TTC549 (cell line): ENCODE data around the gene GPR137B.
"Not testable (repeated sequence)": the region's sequence is repeated elsewhere in the genome, so short reads cannot be mapped to it uniquely, and the experiment has no call there.

ENCODE experiments used
- FAIRE-seq: peaks from 2 replicates; lab custom pipeline; 2012; peaks lifted over from hg19 to GRCh38; lab: Jason Lieb, UNC

GPR137B gene

GRCh38 chr1:236161755-236162154 is 19.4 kb downstream of the GPR137B start:
- not testable (repeated sequence) for FAIRE-seq

DNA sequence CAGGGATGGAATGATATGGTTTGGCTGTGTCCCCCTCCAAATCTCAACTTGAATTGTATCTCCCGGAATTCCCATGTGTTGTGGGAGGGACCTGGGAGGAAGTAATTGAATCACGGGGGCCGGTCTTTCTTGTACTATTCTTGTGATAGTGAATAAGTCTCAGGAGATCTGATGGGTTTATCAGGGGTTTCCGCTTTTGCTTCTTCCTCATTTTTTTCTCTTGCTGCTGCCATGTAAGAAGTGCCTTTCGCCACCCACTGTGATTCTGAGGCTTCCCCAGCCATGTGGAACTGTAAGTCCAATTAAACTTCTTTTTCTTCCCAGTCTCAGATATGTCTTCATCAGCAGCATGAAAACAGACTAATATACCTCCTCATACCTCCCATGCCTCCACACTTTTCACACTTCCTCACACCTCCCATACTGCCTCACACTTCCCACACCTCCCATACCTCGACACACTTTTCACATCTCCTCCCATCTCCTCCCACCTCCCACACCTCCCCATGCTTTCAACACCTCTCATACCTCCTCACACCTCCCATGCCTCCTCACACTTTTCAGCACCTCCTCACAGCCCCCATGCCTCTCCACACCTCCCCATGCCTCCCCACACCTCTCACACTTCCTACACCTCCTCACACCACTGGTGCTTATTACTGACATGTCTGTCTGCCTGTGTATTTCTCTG is 21.3 kb downstream of the GPR137B start:
- FAIRE-seq = no peak

DNA sequence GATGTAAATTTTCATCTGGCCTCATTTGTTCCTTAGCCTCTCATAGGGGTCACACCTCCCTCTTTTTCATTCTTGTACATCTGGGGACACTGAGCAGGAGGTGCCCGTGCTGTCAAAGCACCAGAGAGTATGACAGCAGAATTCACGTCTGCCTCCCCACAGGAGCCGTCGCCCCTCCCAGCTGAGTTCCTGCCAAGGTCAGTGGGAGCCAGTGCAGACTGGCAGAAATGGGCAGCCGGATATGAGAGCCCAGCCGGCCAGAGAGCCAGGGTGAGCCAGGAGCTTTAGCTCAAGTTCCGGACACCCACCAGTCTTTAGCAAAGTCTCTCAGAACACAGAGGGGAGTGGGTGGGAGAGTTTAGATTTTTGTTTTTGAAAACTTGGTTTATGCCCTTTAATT is 21.9 kb downstream of the GPR137B start:
- no peak for FAIRE-seq

- FAIRE-seq = no peak
These were observed 23.1 kb downstream of the GPR137B start for GRCh38 chr1:236165238-236165981.

DNA sequence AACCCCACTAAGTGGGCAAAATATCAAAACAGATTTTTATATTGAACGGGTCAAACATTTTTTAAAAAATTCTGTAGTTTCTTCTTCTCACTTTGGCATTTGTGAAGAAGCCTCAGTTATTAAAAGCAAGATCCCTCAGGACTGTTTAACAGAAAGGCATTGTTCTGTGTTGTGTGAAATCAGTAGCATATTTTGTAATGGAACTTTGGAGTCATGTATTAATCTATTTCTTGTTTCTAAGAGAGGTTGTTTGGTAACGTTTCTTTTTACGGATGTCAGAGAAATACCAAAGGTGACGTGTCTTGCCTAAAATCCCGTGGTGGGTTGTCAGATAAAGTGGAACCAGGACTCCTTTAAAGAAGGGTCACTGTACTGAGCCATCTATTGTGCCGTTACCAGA is 23.7 kb downstream of the GPR137B start:
- FAIRE-seq = no peak

DNA sequence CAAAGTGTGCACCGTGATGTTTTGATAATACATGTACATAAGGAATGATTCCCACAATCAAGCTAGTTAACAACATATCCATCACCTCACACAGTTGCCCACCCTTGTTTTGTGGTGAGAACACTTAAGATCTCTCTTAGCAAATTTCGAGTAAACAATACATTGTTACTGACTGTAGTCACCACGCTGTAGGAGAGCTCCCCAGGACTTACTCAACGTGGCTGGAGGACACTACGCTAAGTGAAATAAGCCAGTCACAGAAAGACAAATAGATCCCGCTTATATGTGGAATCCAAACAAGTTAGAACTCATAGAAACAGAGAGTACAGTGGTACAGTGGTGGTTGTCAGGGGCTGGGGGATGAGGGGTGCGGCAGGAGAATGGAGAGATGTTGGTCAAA is 24.8 kb downstream of the GPR137B start:
- no peak for FAIRE-seq

DNA sequence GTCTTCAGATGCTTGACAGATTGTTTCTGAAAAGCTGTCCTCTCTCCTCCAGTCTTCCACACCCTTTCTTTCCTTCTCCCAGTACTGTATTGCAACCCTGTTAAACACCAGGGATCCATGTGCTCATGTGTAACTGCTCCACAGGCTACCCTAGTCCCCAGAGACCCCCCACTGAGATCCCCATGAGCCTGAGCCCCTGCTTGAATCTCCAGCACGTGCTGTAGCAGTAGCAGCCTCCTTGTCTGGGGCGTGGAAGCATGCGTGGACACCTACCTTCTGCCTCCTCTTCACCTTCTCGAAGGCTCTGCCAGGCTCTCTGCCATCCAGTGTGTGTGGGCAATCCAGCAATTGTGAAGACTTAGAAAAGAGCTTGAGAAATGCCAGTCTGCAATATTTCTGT is 25.2 kb downstream of the GPR137B start:
- no peak for FAIRE-seq

DNA sequence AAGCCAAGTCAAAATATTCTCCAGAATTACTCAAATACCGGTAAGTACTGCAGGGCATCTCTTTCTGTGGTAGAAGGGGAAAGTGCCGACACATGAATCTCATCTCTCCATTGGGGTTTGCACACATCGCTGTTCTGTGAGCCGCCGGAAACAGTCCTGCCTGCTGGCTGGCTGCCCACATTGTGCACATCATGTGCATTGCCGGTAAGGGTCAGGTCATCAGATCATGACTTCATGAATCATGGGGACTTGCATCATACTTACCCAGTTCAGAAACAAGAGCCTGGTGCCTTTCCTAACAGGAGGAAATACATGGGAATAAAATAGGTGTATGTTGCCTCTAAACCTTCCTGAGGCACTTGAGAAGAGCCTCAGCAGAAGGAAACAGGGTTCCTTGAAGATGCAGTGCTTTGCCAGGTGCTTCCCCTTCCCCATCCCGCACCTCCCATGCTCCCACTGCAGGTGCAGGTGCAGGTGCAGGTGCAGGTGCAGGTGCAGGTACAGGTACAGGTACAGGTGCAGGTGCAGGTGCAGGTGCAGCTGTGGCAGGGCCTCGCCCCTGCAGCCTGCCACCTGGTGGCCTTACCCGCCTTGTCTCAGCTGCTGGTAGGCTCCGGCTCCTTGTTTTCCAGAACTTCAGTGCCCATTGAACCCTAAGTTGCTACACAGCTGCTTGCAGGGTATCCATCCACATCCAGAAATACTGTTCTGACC is 26.5 kb downstream of the GPR137B start:
- no peak for FAIRE-seq

GRCh38 chr1:236172041-236172579 is 29.8 kb downstream of the GPR137B start:
- FAIRE-seq = no peak

- no peak for FAIRE-seq
These were observed 30.9 kb downstream of the GPR137B start for GRCh38 chr1:236173174-236173767.

- FAIRE-seq = no peak
These were observed 33.5 kb downstream of the GPR137B start for GRCh38 chr1:236175642-236176336.

DNA sequence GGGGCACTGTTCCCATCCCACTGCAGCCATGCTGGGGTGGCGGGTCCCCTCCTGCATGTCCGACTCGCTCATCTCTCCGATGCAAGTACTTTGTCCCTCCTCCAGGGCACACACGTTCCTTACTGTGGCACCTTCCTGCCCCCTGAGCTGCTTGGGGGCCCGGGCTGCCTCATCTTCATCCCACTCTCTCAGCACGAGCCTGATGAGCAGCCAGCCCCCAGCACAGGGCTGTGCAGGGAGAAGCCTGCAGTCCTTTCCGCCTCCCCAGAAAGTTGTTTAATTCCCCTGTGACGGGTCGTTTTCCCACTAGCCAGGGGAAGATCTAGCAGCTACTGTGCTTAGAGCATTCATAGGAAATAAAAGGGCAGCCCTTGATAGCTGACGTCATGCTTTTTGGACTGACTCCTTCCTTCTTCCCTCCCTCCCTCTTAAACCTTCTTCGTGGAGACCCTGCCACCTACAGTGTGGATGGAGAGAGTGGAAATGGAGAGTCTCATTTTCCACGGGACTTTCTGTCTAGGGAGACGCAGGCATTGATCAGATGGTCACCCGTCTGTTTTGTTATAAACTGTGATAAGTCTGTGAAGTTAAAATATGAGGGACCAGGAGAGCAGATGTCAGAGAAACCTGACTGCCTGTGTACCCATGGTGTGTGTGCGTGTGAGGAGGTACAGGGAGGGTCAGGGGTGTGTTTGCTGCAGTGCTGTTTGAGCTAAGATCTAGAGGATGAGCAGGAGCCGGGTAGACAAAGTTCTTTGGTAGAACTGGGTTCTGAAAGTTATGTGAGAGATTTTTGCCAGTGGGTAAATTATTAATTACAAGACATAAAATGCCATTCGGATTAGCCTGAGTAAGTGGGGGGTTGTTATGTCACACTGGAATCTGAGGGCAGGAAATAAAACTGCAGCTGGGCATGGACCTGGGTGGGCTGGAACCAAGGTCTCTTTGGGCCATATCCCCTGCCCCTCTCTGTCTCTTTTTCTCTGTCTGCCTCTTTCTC is 34.3 kb downstream of the GPR137B start:
- FAIRE-seq = no peak

GRCh38 chr1:236179634-236180033 is 37.3 kb downstream of the GPR137B start:
- no peak for FAIRE-seq

DNA sequence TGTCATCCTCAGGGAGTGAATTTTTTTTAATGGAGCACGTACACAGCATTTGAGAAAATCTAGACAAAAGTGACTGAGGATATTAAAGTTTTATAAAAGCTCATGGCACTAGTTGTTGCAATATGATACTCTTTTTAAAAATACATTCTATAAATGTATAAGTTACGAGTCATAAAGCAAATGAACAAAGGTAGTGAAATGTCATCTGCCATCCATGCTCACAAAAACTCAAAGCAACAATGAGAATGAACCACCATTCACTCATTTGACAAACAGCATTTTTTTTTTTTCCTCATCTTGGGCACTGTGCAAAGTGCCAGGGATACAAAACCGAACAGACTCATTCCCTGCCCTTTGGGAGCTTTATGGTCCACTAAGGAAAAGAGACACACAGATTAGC is 38.7 kb downstream of the GPR137B start:
- peak; percentile 31 for FAIRE-seq

DNA sequence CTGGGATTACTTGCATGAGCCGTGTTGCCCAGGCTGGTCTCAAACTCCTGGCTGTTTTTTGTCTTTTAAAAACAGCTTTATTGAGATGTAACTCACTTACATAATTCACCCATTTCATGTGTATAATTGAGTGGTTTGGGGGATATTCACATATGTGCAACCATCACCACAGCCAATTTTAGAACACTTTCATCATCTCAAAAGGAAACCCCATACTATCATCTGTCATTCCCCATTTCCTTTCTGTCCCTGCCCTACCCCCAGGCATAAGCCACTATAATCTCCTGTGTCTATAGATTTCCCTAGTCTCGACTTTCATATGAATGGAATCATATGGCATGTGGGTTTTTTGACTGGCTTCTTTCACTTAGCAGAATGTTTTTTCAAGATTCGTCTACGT is 43.3 kb downstream of the GPR137B start:
- no peak for FAIRE-seq

- not testable (repeated sequence) for FAIRE-seq
These were observed 44.1 kb downstream of the GPR137B start for GRCh38 chr1:236186471-236186870.

DNA sequence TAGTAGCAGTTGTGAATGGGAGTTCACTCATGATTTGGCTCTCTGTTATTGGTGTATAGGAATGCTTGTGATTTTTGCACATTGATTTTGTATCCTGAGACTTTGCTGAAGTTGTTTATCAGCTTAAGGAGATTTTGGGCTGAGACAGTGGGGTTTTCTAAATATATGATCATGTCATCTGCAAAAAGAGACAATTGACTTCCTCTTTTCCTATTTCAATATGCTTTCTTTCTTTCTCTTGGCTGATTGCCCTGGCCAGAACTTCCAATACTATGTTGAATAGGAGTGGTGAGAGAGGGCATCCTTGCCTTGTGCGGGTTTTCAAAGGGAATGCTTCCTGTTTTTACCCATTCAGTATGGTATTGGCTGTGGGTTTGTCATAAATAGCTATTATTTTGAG is 45.7 kb downstream of the GPR137B start:
- FAIRE-seq = not testable (repeated sequence)

GRCh38 chr1:236193184-236193583 is 50.8 kb downstream of the GPR137B start:
- no peak for FAIRE-seq

DNA sequence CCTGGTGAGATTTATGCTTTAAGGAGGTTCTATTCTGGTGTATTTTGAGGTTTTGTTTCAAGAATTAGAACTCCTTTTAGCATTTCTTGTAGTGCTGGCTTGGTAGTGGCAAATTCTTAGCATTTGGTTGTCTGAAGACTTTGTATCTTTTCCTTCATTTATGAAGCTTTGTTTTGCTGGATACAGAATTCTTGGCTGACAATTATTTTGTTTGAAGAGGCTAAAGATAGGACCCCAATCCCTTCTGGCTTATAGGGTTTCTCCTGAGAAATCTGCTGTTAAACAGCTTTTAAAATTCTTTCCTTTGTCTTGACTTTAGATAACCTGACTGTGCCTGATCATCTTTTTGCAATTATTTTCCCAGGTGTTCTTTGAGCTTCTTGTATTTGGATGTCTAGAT is 58.6 kb downstream of the GPR137B start:
- FAIRE-seq = no peak

DNA sequence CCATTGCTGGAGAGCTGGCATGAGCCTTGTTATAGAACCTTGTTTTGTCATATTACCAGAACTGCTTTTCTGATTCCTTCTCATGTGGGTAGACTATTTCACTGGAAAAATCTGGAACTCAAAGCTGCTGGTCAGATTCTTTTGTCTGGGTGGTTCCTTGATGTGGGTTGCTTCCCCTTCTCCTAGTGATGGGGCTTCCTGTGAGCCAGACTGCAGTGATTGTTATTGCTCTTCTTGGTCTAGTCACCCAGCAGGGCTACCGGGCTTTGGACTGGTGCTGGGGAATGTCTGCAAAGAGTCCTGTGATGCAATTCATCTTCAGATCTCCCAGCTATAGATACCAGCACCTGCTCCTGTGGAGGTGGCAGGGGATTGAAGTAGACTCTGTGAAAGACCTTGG is 59.4 kb downstream of the GPR137B start:
- FAIRE-seq = no peak

- no peak for FAIRE-seq
These were observed 61.7 kb downstream of the GPR137B start for GRCh38 chr1:236204039-236204438.
